Fibroblast of pulmonary artery (primary cell): ENCODE data around the gene GGT5.
"Not testable (repeated sequence)": the region's sequence is repeated elsewhere in the genome, so short reads cannot be mapped to it uniquely, and the experiment has no call there.

Experiments used
- DNase-seq: peaks from one replicate; pipeline ENCODE4 v3.0.0-alpha.2; 2010; ENCODE audit warnings: low read depth
- H3K4me3 ChIP-seq: replicated peaks from 2 replicates; pipeline ENCODE4 v1.5.1; 2011; ENCODE audit warnings: low read depth, mild to moderate bottlenecking, control low read depth, low read length, moderate library complexity
- CTCF ChIP-seq: IDR thresholded peaks from 2 replicates; pipeline ENCODE4 v1.5.1; 2011; ENCODE audit warnings: mild to moderate bottlenecking, control low read depth, low read length, inconsistent platforms; ENCODE audit errors: missing control alignments

GGT5 gene

DNA sequence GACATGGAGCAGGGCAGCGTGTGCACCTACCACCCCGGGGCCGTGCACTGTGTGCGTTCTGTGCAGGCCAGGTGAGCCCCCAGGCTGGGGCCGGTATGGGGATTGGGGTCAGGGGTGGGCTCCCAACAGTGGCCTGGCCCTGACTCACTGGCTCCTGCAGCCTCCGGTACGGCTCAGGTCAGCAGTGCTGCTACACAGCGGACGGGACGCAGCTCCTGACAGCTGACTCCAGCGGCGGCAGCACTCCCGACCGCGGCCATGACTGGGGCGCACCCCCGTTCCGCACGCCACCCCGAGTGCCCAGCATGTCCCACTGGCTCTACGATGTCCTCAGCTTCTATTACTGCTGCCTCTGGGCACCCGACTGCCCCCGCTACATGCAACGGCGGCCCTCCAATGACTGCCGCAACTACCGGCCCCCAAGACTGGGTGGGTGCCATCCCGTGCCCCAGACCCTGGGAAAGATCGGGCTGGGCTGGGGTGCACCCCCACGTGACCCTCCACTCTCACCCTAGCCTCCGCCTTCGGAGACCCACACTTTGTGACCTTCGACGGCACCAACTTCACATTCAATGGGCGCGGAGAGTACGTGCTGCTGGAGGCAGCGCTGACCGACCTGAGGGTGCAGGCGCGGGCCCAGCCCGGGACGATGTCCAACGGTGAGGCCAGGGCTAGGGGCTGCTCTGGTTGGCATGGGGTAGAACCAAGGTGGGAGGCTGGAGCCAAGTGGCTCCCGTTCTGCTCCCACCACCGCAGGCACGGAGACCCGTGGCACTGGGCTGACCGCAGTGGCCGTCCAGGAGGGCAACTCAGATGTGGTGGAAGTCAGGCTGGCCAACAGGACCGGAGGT, 59.2 kb downstream of the GGT5 start:
- no peak overlapping the region for H3K4me3 ChIP-seq
- TF ChIP-seq CTCF = no peak
- no peak for DNase-seq

GRCh38 chr22:24185001-24185500, 59.8 kb downstream of the GGT5 start:
- DNase-seq = no peak
- TF ChIP-seq CTCF = no peak
- no peak overlapping the region for H3K4me3 ChIP-seq

- TF ChIP-seq CTCF = no peak
- DNase-seq = no peak
- H3K4me3 ChIP-seq = no peak overlapping the region
These were observed 60.7 kb downstream of the GGT5 start for GRCh38 chr22:24184057-24184798.

GRCh38 chr22:24183321-24184031, 61.4 kb downstream of the GGT5 start:
- DNase-seq = no peak
- TF ChIP-seq CTCF = no peak
- H3K4me3 ChIP-seq = no peak overlapping the region

DNA sequence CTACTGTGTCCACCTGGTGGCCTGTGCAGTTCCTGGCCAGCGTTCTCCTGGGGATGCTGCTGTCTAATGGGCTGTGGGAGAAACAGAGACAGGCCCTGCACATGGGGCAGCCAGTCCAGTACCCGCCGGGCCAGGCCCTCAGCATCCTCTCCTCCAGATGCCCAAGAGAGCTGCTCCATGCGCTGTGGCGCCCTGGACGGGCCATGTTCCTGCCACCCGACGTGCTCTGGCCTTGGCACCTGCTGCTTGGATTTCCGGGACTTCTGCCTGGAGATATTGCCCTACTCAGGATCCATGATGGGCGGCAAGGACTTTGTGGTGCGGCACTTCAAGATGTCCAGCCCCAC, 62.0 kb downstream of the GGT5 start:
- DNase-seq, H3K4me3 ChIP-seq: not testable (repeated sequence)

- no peak for DNase-seq
- peak; percentile 20 for TF ChIP-seq CTCF
- no peak overlapping the region for H3K4me3 ChIP-seq
These were observed 62.6 kb downstream of the GGT5 start for GRCh38 chr22:24181996-24182899.
